Endothelial cell (in vitro differentiated cells): ENCODE results near the gene C21orf58. TPM values are rescaled to one million over a fixed set of nuclear protein-coding genes. Genes with fewer than 3 reads are reported as not detected.

ENCODE experiments used
- DNase-seq: peaks from one replicate; pipeline ENCODE4 v3.0.0; 2021; ENCODE audit warnings: low spot score
- H3K27ac Mint-ChIP-seq: one replicate; pipeline ENCODE4 v1.8.0; 2021; ENCODE audit warnings: mixed read lengths, inconsistent platforms; ENCODE audit not compliant: unreplicated experiment
- H3K27me3 Mint-ChIP-seq: one replicate; pipeline ENCODE4 v1.8.0; 2021; ENCODE audit warnings: mild to moderate bottlenecking, moderate library complexity, mixed read lengths, inconsistent platforms; ENCODE audit not compliant: unreplicated experiment
- H3K36me3 Mint-ChIP-seq: one replicate; pipeline ENCODE4 v1.8.0; 2021; ENCODE audit warnings: mild to moderate bottlenecking, low read depth, mixed read lengths, inconsistent platforms; ENCODE audit not compliant: unreplicated experiment
- H3K4me1 Mint-ChIP-seq: one replicate; pipeline ENCODE4 v1.8.0; 2021; ENCODE audit warnings: mild to moderate bottlenecking, mixed read lengths, inconsistent platforms; ENCODE audit not compliant: unreplicated experiment
- H3K4me3 Mint-ChIP-seq: one replicate; pipeline ENCODE4 v1.8.0; 2021; ENCODE audit warnings: mild to moderate bottlenecking, mixed read lengths, inconsistent platforms; ENCODE audit not compliant: unreplicated experiment
- H3K9me3 Mint-ChIP-seq: one replicate; pipeline ENCODE4 v1.8.0; 2021; ENCODE audit warnings: mixed read lengths, inconsistent platforms; ENCODE audit not compliant: unreplicated experiment
- CTCF ChIP-seq: fragments of 200-600 bp; sonication (generic); IDR thresholded peaks from one replicate; pipeline ENCODE4 v1.5.0; 2021; ENCODE audit warnings: antibody characterized with exemption; ENCODE audit not compliant: unreplicated experiment
- total RNA-seq: library from RNA; stranded (reverse); fragmentation: NEBNext Ultra II Directional; extraction: Animal tissue kit (Norgen Biotek cat#: 25700); gene quantifications from one replicate; pipeline ENCODE4 v1.2.1, GENCODE V29; 2021; ENCODE audit not compliant: unreplicated experiment

The C21orf58 gene
- total RNA-seq, 1 donor from 2014 or later, result 5.9 TPM

- Mint-ChIP-seq H3K27me3 (no peaks in the 10 kb centered on the region), H3K36me3 (no peaks in the 10 kb centered on the region), H3K4me1 (peaks cover 23% of the 10 kb centered on the region), H3K9me3 (no peaks in the 10 kb centered on the region), H3K27ac (no peak overlapping the region), H3K4me3 (no peak overlapping the region)
- no peak for DNase-seq
- no peak for TF ChIP-seq CTCF
Measured at GRCh38 chr21:46319186-46319585, 4.5 kb downstream of the C21orf58 start.

GRCh38 chr21:46318464-46318845 is 5.2 kb downstream of the C21orf58 start:
- DNase-seq, result no peak
- H3K4me3 Mint-ChIP-seq, result no peak overlapping the region
- no peak overlapping the region for H3K27ac Mint-ChIP-seq
- no peaks in the 10 kb centered on the region for H3K27me3 Mint-ChIP-seq
- peaks cover 23% of the 10 kb centered on the region for H3K4me1 Mint-ChIP-seq
- TF ChIP-seq CTCF, result no peak
- no peaks in the 10 kb centered on the region for H3K36me3 Mint-ChIP-seq
- H3K9me3 Mint-ChIP-seq, result no peaks in the 10 kb centered on the region

- TF ChIP-seq CTCF, result no peak
- Mint-ChIP-seq H3K27ac (no peak overlapping the region), H3K36me3 (peaks cover under 1% of the 10 kb centered on the region), H3K4me1 (peaks cover 20% of the 10 kb centered on the region), H3K27me3 (no peaks in the 10 kb centered on the region), H3K9me3 (no peaks in the 10 kb centered on the region), H3K4me3 (no peak overlapping the region)
- no peak for DNase-seq
Measured at GRCh38 chr21:46317710-46318463, 5.8 kb downstream of the C21orf58 start.

GRCh38 chr21:46316708-46317324 is 6.9 kb downstream of the C21orf58 start:
- no peak overlapping the region for H3K4me3 Mint-ChIP-seq
- H3K27ac Mint-ChIP-seq, result no peak overlapping the region
- DNase-seq, result no peak
- H3K36me3 Mint-ChIP-seq, result peaks cover 4% of the 10 kb centered on the region
- H3K9me3 Mint-ChIP-seq, result no peaks in the 10 kb centered on the region
- no peak for TF ChIP-seq CTCF
- peaks cover 11% of the 10 kb centered on the region for H3K4me1 Mint-ChIP-seq
- H3K27me3 Mint-ChIP-seq, result no peaks in the 10 kb centered on the region

GRCh38 chr21:46314441-46315020 is 9.1 kb downstream of the C21orf58 start:
- Mint-ChIP-seq H3K9me3 (no peaks in the 10 kb centered on the region), H3K27ac (no peak overlapping the region), H3K27me3 (no peaks in the 10 kb centered on the region), H3K4me1 (no peaks in the 10 kb centered on the region), H3K4me3 (no peak overlapping the region), H3K36me3 (peaks cover 4% of the 10 kb centered on the region)
- TF ChIP-seq CTCF, result no peak
- DNase-seq, result no peak
